Keratinocyte (primary cell): Measurements from ENCODE around the gene LILRB2. TPM values are rescaled to one million over a fixed set of nuclear protein-coding genes. Genes with fewer than 3 reads are reported as not detected.

Source experiments
- DNase-seq: peaks from one replicate; pipeline ENCODE4 v3.0.0-alpha.2; 2011; ENCODE audit warnings: low read depth, missing footprints, low spot score
- FAIRE-seq: peaks from 2 replicates; lab custom pipeline; 2011; peaks lifted over from hg19 to GRCh38; lab: Jason Lieb, UNC
- H2AFZ ChIP-seq: 2 replicates; pipeline ENCODE4 v1.6.0; 2012; ENCODE audit warnings: low read length, control low read depth, inconsistent platforms; ENCODE audit not compliant: control insufficient read depth
- H3K27ac ChIP-seq: 2 replicates; pipeline ENCODE4 v1.5.1; 2011; ENCODE audit warnings: low read length; ENCODE audit not compliant: control insufficient read depth, insufficient read depth
- H3K27me3 ChIP-seq: 3 replicates; pipeline ENCODE4 v1.6.0; 2011; ENCODE audit warnings: low read length; ENCODE audit not compliant: control insufficient read depth, insufficient read depth; ENCODE audit errors: extremely low read depth
- H3K36me3 ChIP-seq, 2 experiments: 2 replicates in 1 of 2; 3 replicates in 1 of 2; pipeline ENCODE4 v1.5.1; 2011; ENCODE audit warnings: low read length in 2 of 2, mild to moderate bottlenecking in 1 of 2; ENCODE audit not compliant: control insufficient read depth in 2 of 2, insufficient read depth in 2 of 2; ENCODE audit errors: extremely low read depth in 1 of 2
- H3K4me1 ChIP-seq: 3 replicates; pipeline ENCODE4 v1.5.1; 2011; ENCODE audit warnings: low read length; ENCODE audit not compliant: control insufficient read depth, insufficient read depth; ENCODE audit errors: extremely low read depth
- H3K4me2 ChIP-seq: 3 replicates; pipeline ENCODE4 v1.6.0; 2011; ENCODE audit warnings: low read depth, low read length; ENCODE audit not compliant: control insufficient read depth, insufficient read depth; ENCODE audit errors: extremely low read depth
- H3K4me3 ChIP-seq, 3 experiments: fragments of 200-600 bp in 1 of 3; sonication (generic) in 1 of 3; 2 replicates in 2 of 3; 3 replicates in 1 of 3; pipeline ENCODE4 v1.5.1; 2011 to 2016; ENCODE audit warnings: low read length in 3 of 3, mild to moderate bottlenecking in 3 of 3, control low read depth in 2 of 3, inconsistent platforms in 1 of 3, low read depth in 1 of 3, mixed read lengths in 1 of 3, mixed run types in 1 of 3, moderate library complexity in 1 of 3; ENCODE audit not compliant: control insufficient read depth in 2 of 3, insufficient read depth in 2 of 3; ENCODE audit errors: extremely low read depth in 1 of 3
- H3K79me2 ChIP-seq: 2 replicates; pipeline ENCODE4 v1.6.0; 2012; ENCODE audit warnings: low read length; ENCODE audit not compliant: control insufficient read depth, insufficient read depth
- H3K9ac ChIP-seq: 3 replicates; pipeline ENCODE4 v1.6.0; 2011; ENCODE audit warnings: low read length; ENCODE audit not compliant: control insufficient read depth, insufficient read depth; ENCODE audit errors: extremely low read depth
- H3K9me1 ChIP-seq: 3 replicates; pipeline ENCODE4 v1.6.0; 2011; ENCODE audit warnings: low read length; ENCODE audit not compliant: control insufficient read depth, insufficient read depth; ENCODE audit errors: extremely low read depth
- H3K9me3 ChIP-seq: 2 replicates; pipeline ENCODE4 v1.5.1; 2012; ENCODE audit warnings: low read depth, low read length; ENCODE audit not compliant: control insufficient read depth
- H4K20me1 ChIP-seq: 3 replicates; pipeline ENCODE4 v1.6.0; 2011; ENCODE audit warnings: low read length; ENCODE audit not compliant: control insufficient read depth, insufficient read depth; ENCODE audit errors: extremely low read depth
- EZH2 ChIP-seq: IDR thresholded peaks from one replicate; pipeline ENCODE4 v1.6.1; 2012; ENCODE audit warnings: inconsistent platforms, mild to moderate bottlenecking, low read length, moderate library complexity
- dilution Hi-C: fragments of 300-500 bp; cut with MboI; formaldehyde crosslinking; loops from one replicate; pipeline ENCODE4 v1.7.0; 2020; ENCODE audit warnings: low sequenced_read_pairs; ENCODE audit not compliant: extremely low pct_ligation_motif_present
- polyA plus RNA-seq, 5 experiments: library from polyadenylated mRNA; depleted of rRNA in 3 of 5; stranded (reverse) in 3 of 5; stranded (forward) in 1 of 5; unstranded in 1 of 5; fragments of >200 nt; gene quantifications; 1 replicate in 1 of 5; 2 replicates in 3 of 5; 3 replicates in 1 of 5; pipeline versions ENCODE4 v1.2.1 to v1.2.3, GENCODE V29; 2011 to 2012; ENCODE audit warnings: missing spikeins in 2 of 5, low read depth in 1 of 5, low replicate concordance in 1 of 5
- TF ChIP-seq, protein P1 (sequence below), 3 experiments: IDR thresholded peaks in 1 of 3; conservative IDR thresholded peaks in 1 of 3; optimal IDR thresholded peaks in 1 of 3; 2 replicates in 2 of 3; 3 replicates in 1 of 3; pipeline versions ENCODE3 to v1.5.1; 2011; ENCODE audit warnings: low read length in 3 of 3, mild to moderate bottlenecking in 3 of 3, moderate library complexity in 2 of 3, control low read depth in 1 of 3, inconsistent platforms in 1 of 3; ENCODE audit not compliant: insufficient read depth in 2 of 3; ENCODE audit errors: extremely low read depth in 1 of 3

Gene LILRB2
- polyA plus RNA-seq, 1 donor (not counting 4 experiments of a cell fraction or from before 2014, with no cell fraction given): not detected

DNA sequence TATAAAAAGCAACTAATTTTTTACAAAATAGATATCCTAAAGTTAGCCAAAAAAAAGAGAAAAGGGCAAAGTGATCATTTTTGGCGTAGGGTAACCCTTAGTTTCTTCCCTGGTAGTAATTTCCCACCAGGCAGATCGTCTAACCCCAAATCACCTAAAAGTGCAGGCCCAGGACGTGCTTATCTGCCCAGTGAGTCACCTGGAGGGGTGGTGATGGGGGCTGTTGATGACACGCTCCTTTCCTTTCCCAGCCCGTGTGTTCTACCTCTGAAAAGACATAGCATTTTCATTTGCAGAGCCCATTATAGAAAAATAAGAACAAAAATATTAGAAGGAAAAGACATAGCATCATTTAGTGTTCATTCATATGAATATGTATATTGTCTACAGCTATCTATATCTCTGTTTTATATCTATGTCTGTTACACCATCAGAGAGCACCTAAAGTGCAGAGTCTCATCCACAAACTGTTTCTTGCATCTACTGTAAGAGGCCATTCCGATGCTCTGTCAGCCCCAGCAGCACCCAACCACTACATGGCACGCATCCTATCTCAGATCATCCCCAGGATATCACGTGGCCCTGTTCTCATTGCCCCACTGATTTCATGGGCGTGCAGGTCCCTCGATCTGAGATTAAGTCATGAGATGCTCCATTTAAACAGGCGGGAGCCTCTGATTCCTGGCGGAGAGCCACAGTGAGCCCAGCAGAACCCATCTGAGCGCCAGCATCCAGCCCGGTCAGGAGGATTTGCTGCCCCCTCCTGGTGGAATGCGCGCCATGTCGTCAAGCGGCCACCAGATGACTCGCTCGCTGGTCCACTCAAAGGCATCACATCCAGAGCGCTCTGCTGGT is 49.6 kb downstream of the LILRB2 start:
- H3K4me1 ChIP-seq: no peaks in the 10 kb centered on the region
- no peaks in the 10 kb centered on the region for H3K9me3 ChIP-seq
- no peaks in the 10 kb centered on the region for H3K36me3 ChIP-seq
- no peak overlapping the region for H3K9ac ChIP-seq
- FAIRE-seq (no peak), DNase-seq (no peak)
- no peaks in the 10 kb centered on the region for H3K9me1 ChIP-seq
- no peaks in the 10 kb centered on the region for H3K79me2 ChIP-seq
- no peaks in the 10 kb centered on the region for H3K27me3 ChIP-seq
- no peak overlapping the region for H3K4me2 ChIP-seq
- no peak overlapping the region for H3K4me3 ChIP-seq
- H3K27ac ChIP-seq: no peak overlapping the region
- dilution Hi-C loops: no loop called here
- TF ChIP-seq, protein P1, sequence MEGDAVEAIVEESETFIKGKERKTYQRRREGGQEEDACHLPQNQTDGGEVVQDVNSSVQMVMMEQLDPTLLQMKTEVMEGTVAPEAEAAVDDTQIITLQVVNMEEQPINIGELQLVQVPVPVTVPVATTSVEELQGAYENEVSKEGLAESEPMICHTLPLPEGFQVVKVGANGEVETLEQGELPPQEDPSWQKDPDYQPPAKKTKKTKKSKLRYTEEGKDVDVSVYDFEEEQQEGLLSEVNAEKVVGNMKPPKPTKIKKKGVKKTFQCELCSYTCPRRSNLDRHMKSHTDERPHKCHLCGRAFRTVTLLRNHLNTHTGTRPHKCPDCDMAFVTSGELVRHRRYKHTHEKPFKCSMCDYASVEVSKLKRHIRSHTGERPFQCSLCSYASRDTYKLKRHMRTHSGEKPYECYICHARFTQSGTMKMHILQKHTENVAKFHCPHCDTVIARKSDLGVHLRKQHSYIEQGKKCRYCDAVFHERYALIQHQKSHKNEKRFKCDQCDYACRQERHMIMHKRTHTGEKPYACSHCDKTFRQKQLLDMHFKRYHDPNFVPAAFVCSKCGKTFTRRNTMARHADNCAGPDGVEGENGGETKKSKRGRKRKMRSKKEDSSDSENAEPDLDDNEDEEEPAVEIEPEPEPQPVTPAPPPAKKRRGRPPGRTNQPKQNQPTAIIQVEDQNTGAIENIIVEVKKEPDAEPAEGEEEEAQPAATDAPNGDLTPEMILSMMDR (optimal IDR thresholded peaks at IDR 0.05 in 1 of 3, IDR thresholded peaks at IDR 0.05 in 1 of 3, conservative IDR thresholded peaks at IDR 0.05 in 1 of 3; ENCODE audit: extremely low read depth in 1 of 3, insufficient read depth in 2 of 3, low read length in 3 of 3): peak; percentile 82 to 99 (median 85)
- TF ChIP-seq EZH2: no peak
- no peaks in the 10 kb centered on the region for H4K20me1 ChIP-seq
- H2AFZ ChIP-seq: no peak overlapping the region

DNA sequence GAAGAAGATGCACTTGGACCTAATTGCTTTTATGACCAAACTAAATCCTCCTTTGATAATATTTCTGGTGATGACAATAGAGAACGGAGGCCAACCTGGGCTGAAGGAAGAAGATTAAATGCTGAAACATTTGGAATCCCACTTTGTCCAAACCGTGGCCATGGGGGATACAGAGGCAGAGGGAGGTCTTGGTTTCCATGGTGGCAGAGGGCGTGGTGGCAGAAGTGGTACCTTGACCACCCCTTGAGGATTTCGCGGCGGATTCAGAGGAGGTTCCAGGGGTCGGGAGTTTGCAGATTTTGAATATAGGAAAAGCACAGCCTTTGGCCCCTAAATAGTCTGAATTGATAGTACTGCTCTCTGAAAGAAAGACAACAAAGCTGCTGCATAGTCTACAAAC is 50.9 kb downstream of the LILRB2 start:
- H2AFZ ChIP-seq: no peak overlapping the region
- no peaks in the 10 kb centered on the region for H3K4me1 ChIP-seq
- H3K79me2 ChIP-seq: no peaks in the 10 kb centered on the region
- dilution Hi-C loops: no loop called here
- FAIRE-seq (no peak), DNase-seq (no peak)
- no peaks in the 10 kb centered on the region for H3K36me3 ChIP-seq
- H4K20me1 ChIP-seq: no peaks in the 10 kb centered on the region
- no peak overlapping the region for H3K4me2 ChIP-seq
- H3K9ac ChIP-seq: no peak overlapping the region
- no peaks in the 10 kb centered on the region for H3K9me1 ChIP-seq
- no peaks in the 10 kb centered on the region for H3K9me3 ChIP-seq
- no peak overlapping the region for H3K4me3 ChIP-seq
- TF ChIP-seq, protein P1 (optimal IDR thresholded peaks at IDR 0.05 in 1 of 3, IDR thresholded peaks at IDR 0.05 in 1 of 3, conservative IDR thresholded peaks at IDR 0.05 in 1 of 3; ENCODE audit: extremely low read depth in 1 of 3, insufficient read depth in 2 of 3, low read length in 3 of 3): no peak
- TF ChIP-seq EZH2: no peak
- H3K27me3 ChIP-seq: no peaks in the 10 kb centered on the region
- no peak overlapping the region for H3K27ac ChIP-seq
